Small intestine (tissue), 16 donors: ENCODE data around the gene CEP68. TPM values are rescaled to one million over a fixed set of nuclear protein-coding genes. Genes with fewer than 3 reads are reported as not detected.

Experiments
- DNase-seq, 2 donors: peaks; one replicate each; pipeline versions ENCODE4 v3.0.0 to v3.0.0-alpha.2; 2013
- FAIRE-seq: peaks from 2 replicates; lab custom pipeline; 2012; peaks lifted over from hg19 to GRCh38; lab: Jason Lieb, UNC
- H3K27ac ChIP-seq, 3 donors: one replicate each; pipeline ENCODE4 v1.5.1; 2013; ENCODE audit warnings: low read length in 2 of 3, mild to moderate bottlenecking in 2 of 3, control low read depth in 1 of 3, inconsistent platforms in 1 of 3, low read depth in 1 of 3, moderate library complexity in 1 of 3
- H3K27me3 ChIP-seq, 3 donors: one replicate each; pipeline ENCODE4 v1.6.1; 2013; ENCODE audit warnings: low read length in 3 of 3, inconsistent platforms in 1 of 3; ENCODE audit not compliant: control insufficient read depth in 3 of 3, insufficient read depth in 3 of 3
- H3K36me3 ChIP-seq, 3 donors: one replicate each; pipeline ENCODE4 v1.6.1; 2013; ENCODE audit warnings: low read length in 3 of 3, inconsistent platforms in 1 of 3, low read depth in 1 of 3, mild to moderate bottlenecking in 1 of 3, moderate library complexity in 1 of 3; ENCODE audit not compliant: control insufficient read depth in 3 of 3, insufficient read depth in 2 of 3
- H3K4me1 ChIP-seq, 3 donors: one replicate each; pipeline ENCODE4 v1.6.1; 2013; ENCODE audit warnings: low read length in 2 of 3, inconsistent platforms in 1 of 3, low read depth in 1 of 3, mild to moderate bottlenecking in 1 of 3, moderate library complexity in 1 of 3; ENCODE audit not compliant: control insufficient read depth in 3 of 3, insufficient read depth in 2 of 3
- H3K4me3 ChIP-seq, 3 donors: one replicate each; pipeline ENCODE4 v1.5.1; 2013; ENCODE audit warnings: low read length in 3 of 3, control low read depth in 1 of 3, inconsistent platforms in 1 of 3, low read depth in 1 of 3, mild to moderate bottlenecking in 1 of 3, moderate library complexity in 1 of 3
- H3K9me3 ChIP-seq, 2 donors: one replicate each; pipeline ENCODE4 v1.6.1; 2013; ENCODE audit warnings: low read depth in 1 of 2, low read length in 1 of 2; ENCODE audit not compliant: control insufficient read depth in 2 of 2, insufficient read depth in 1 of 2
- WGBS, 3 donors: extraction: QIAGEN DNeasy Blood & Tissue Kit; methylation state at CpG; one replicate each; pipeline ENCODE4 v1.1.7; 2013; 5-methylcytosine and 5-hydroxymethylcytosine counted together
- long read RNA-seq, 10 donors: transcript quantifications; one replicate each; lab custom pipeline, GENCODE V29; 2026
- polyA plus RNA-seq, 4 donors: library from polyadenylated mRNA; stranded (reverse) in 3 of 4; unstranded in 1 of 4; fragments of 200-250 nt in 3 of 4; fragments of 120-200 nt in 1 of 4; gene quantifications; one replicate each; pipeline versions ENCODE4 v1.2.1 to v1.2.3, GENCODE V29; 2013
- donor health status: healthy with polysubstance abuse.
- donor health status: control.
- donor health status: control.
- donor health status: Bipolar disorder and iron deficiency.
- donor health status: healthy.

The CEP68 gene
- 1 to 10 TPM in 3 of 4 donors, under 1 TPM in 1; 0.89 to 9.5 (median 4.7) TPM for polyA plus RNA-seq
- long read RNA-seq, donor 1 = 0 reads
- long read RNA-seq, donor 2 = 0 reads
- long read RNA-seq, donor 3, full-length matches to known transcripts = 2 of 2 reads
- long read RNA-seq, donor 3, partial matches to known transcripts = 0 of 2 reads
- long read RNA-seq, donor 3, other reads (novel, unspliced or antisense) = 0 of 2 reads
- long read RNA-seq, donor 4 = 0 reads
- long read RNA-seq, donor 5 = 0 reads
- long read RNA-seq, donor 6, full-length matches to known transcripts = 1 of 204 reads
- long read RNA-seq, donor 6, partial matches to known transcripts = 29 of 204 reads
- long read RNA-seq, donor 6, other reads (novel, unspliced or antisense) = 174 of 204 reads
- long read RNA-seq, donor 7 = 0 reads
- long read RNA-seq, donor 8 = 0 reads
- long read RNA-seq, donor 9 = 0 reads
- long read RNA-seq, donor 10, full-length matches to known transcripts = 3 of 11 reads
- long read RNA-seq, donor 10, partial matches to known transcripts = 8 of 11 reads
- long read RNA-seq, donor 10, other reads (novel, unspliced or antisense) = 0 of 11 reads

- peak within 1 kb of the TSS; percentile 48 to 85 (median 76) for H3K27ac ChIP-seq
- H3K4me1 ChIP-seq = peaks cover 7 to 15% (median 9%) of the 10 kb centered on the region in 3 donors
- H3K27me3 ChIP-seq = no peaks in the 10 kb centered on the region
- DNase-seq (peak; percentile 97 to 98), FAIRE-seq (no peak)
- H3K9me3 ChIP-seq = peaks cover 0 to 1% of the 10 kb centered on the region in 2 donors
- WGBS, 3 donors = 0% methylated on average over 58 to 99 of the region's 99 CpGs
- peaks cover 0 to 2% (median 0%) of the 10 kb centered on the region in 3 donors for H3K36me3 ChIP-seq
- H3K4me3 ChIP-seq = peak within 1 kb of the TSS; percentile 61 to 86 (median 68)
Observed at GRCh38 chr2:65056215-65057053, at the start of gene CEP68. Gene CEP68, plus strand, starts transcription at chr2:65056416. Its CDS starts 13,029 bp downstream, at chr2:65069445.

DNA sequence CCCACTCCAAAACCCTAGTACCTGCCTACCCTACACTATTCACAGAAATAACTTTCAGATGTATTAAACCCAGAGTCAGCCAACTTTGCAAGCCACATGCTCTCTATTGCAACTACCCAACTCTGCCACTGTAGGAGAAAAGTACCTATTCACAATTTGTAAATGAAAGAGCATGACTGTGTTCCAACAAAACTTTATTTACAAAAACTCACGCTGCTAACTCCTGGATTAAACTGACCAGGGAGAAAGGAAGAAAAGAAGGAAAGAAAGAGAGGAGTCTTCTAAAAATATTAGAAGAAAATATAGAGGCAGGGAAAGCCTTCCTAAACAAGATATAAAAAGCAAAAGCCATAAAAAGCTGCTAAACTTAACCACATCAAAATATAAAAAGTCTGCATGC lies 42.4 kb upstream of the CEP68 start:
- no peaks in the 10 kb centered on the region for H3K9me3 ChIP-seq
- 81 to 90% (median 82%) methylated on average over 1 of the region's 1 CpG for WGBS, 3 donors
- no peak for FAIRE-seq
- H3K4me3 ChIP-seq = no peak overlapping the region
- DNase-seq = no peak
- H3K27me3 ChIP-seq = no peaks in the 10 kb centered on the region
- no peaks in the 10 kb centered on the region for H3K4me1 ChIP-seq
- peaks cover 0 to 12% (median 4%) of the 10 kb centered on the region in 3 donors for H3K36me3 ChIP-seq
- H3K27ac ChIP-seq = no peak overlapping the region

GRCh38 chr2:65015731-65016130 lies 40.5 kb upstream of the CEP68 start:
- WGBS, 3 donors = 90 to 97% (median 91%) methylated on average over 5 of the region's 5 CpGs
- no peaks in the 10 kb centered on the region for H3K4me1 ChIP-seq
- peaks cover 2 to 19% (median 8%) of the 10 kb centered on the region in 3 donors for H3K36me3 ChIP-seq
- H3K9me3 ChIP-seq = no peaks in the 10 kb centered on the region
- FAIRE-seq (no peak), DNase-seq (no peak)
- H3K27ac ChIP-seq = no peak overlapping the region
- H3K4me3 ChIP-seq = no peak overlapping the region
- H3K27me3 ChIP-seq = no peaks in the 10 kb centered on the region

- DNase-seq (no peak), FAIRE-seq (no peak)
- no peaks in the 10 kb centered on the region for H3K9me3 ChIP-seq
- H3K27ac ChIP-seq = peak overlapping the region in 1 of 3 donors; percentile 18
- no peaks in the 10 kb centered on the region for H3K27me3 ChIP-seq
- no peak overlapping the region for H3K4me3 ChIP-seq
- H3K4me1 ChIP-seq = no peaks in the 10 kb centered on the region
- 81 to 94% (median 90%) methylated on average over 6 of the region's 6 CpGs for WGBS, 3 donors
- peaks cover 2 to 28% (median 8%) of the 10 kb centered on the region in 3 donors for H3K36me3 ChIP-seq
Observed at GRCh38 chr2:65016789-65017188, 39.4 kb upstream of the CEP68 start.

GRCh38 chr2:65017335-65017734 lies 38.9 kb upstream of the CEP68 start:
- DNase-seq (no peak), FAIRE-seq (no peak)
- Histone ChIP-seq H3K4me1 (no peaks in the 10 kb centered on the region), H3K9me3 (no peaks in the 10 kb centered on the region), H3K27me3 (no peaks in the 10 kb centered on the region), H3K36me3 (peaks cover 2 to 29% (median 8%) of the 10 kb centered on the region in 3 donors), H3K4me3 (no peak overlapping the region), H3K27ac (no peak overlapping the region)
- WGBS, 3 donors = 69 to 74% (median 70%) methylated on average over 4 of the region's 4 CpGs

DNA sequence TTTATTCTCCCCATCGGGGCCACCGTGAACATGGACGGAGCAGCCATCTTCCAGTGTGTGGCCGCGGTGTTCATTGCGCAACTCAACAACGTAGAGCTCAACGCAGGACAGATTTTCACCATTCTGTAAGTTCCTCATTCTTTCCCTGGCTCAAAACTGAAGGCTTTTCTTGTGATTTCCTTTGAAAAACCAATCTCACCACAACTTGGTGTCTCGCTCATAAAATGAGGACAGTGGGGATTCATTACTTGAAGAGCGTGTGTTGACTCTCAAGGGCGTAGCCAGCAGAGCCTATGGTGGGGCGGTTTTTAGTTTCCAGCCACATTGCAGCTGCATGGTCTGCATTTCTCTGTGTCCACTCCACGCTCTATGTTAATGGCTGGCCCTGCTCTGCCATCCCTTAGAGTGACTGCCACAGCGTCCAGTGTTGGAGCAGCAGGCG lies 38.1 kb upstream of the CEP68 start:
- H3K27me3 ChIP-seq = no peaks in the 10 kb centered on the region
- H3K4me1 ChIP-seq = no peaks in the 10 kb centered on the region
- H3K27ac ChIP-seq = peak overlapping the region in 1 of 3 donors; percentile 64
- no peak overlapping the region for H3K4me3 ChIP-seq
- FAIRE-seq (no peak), DNase-seq (no peak)
- peaks cover 2 to 29% (median 8%) of the 10 kb centered on the region in 3 donors for H3K36me3 ChIP-seq
- H3K9me3 ChIP-seq = no peaks in the 10 kb centered on the region
- 89 to 98% (median 96%) methylated on average over 15 of the region's 15 CpGs for WGBS, 3 donors

DNA sequence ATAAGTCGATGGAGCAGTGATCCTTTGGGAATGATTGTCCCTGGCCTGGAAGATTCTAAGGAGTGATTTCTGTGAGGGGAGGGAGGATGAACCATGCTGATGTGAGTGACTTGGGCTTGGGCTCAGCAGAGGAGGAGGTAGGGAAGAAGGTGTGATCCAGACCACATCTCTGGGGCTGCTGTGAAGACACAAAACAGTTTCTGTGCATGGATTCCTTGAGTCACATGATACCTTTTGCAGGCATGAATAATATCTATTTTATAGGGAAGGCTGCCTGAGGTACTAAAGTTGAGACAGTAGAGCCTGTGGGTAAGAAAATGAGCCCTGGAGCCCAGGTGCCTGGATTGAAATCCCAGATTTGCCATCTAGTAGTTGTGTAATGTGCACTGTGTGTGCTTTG lies 37.2 kb upstream of the CEP68 start:
- FAIRE-seq = no peak
- Histone ChIP-seq H3K4me1 (no peaks in the 10 kb centered on the region), H3K27me3 (no peaks in the 10 kb centered on the region), H3K27ac (no peak overlapping the region), H3K4me3 (no peak overlapping the region), H3K36me3 (peaks cover 2 to 31% (median 8%) of the 10 kb centered on the region in 3 donors), H3K9me3 (no peaks in the 10 kb centered on the region)
- DNase-seq = no peak
- WGBS, 3 donors = 86 to 87% (median 86%) methylated on average over 1 of the region's 1 CpG

DNA sequence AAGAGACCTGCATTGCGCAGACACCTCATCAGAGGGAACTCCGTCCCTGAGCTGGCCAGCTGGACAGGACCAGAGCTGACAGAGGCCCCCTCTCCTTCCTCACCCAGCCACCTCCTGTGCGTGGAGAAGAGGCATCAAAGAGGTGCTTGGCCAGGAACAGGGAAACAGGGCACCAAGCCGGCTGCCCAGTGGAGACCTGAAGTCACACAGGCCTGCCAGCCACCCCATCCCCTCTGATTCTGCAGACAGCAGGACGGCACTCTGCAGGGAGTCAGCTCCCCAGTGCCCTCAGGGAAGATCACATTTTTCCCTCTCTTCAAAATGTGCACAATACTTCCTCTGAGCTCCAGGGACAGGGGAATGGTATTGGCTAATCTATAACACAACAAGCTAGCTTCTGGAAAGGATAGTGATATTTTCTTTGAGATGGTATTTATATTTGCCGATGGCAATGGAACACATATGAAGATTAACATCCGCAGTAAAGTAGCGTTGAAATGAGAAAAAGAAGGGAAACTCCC lies 36.5 kb upstream of the CEP68 start:
- H3K4me1 ChIP-seq = no peaks in the 10 kb centered on the region
- no peaks in the 10 kb centered on the region for H3K27me3 ChIP-seq
- H3K27ac ChIP-seq = no peak overlapping the region
- no peaks in the 10 kb centered on the region for H3K9me3 ChIP-seq
- H3K4me3 ChIP-seq = no peak overlapping the region
- WGBS, 3 donors = 95 to 98% (median 95%) methylated on average over 8 of the region's 8 CpGs
- peaks cover 2 to 34% (median 8%) of the 10 kb centered on the region in 3 donors for H3K36me3 ChIP-seq
- DNase-seq = no peak
- FAIRE-seq = no peak
